SK-N-SH treated with all-trans-retinoic acid at 6 μM for 48 hours (cell line): ENCODE data around the gene CHRM3.

Experiments used
- ATAC-seq: fragments of 200-7000 bp; cut with Tn5 transposase; 3 replicates; pipeline ENCODE4 v1.9.1; 2020; ENCODE audit warnings: mild to moderate bottlenecking, moderate library complexity
- ARNTL ChIP-seq: fragments of 450-650 bp; formaldehyde crosslinking; IDR thresholded peaks from 2 replicates; pipeline ENCODE4 v1.5.0; 2020; ENCODE audit warnings: low read depth, mild to moderate bottlenecking, moderate library complexity, borderline replicate concordance
- BACH2 ChIP-seq: fragments of 250-450 bp; sonication (Bioruptor Pico); IDR thresholded peaks from 2 replicates; pipeline ENCODE4 v1.9.0; 2021; ENCODE audit warnings: mild to moderate bottlenecking, borderline replicate concordance
- CREB5 ChIP-seq: fragments of 250-450 bp; sonication (Bioruptor Pico); IDR thresholded peaks from 2 replicates; pipeline ENCODE4 v1.5.1; 2020; ENCODE audit warnings: low read depth, mild to moderate bottlenecking, moderate library complexity
- CSDC2 ChIP-seq: fragments of 250-450 bp; sonication (Bioruptor Pico); IDR thresholded peaks from 2 replicates; pipeline ENCODE4 v1.5.0; 2020; ENCODE audit warnings: mild to moderate bottlenecking, moderate library complexity
- ESRRG ChIP-seq: fragments of 250-450 bp; sonication (Bioruptor Pico); IDR thresholded peaks from 2 replicates; pipeline ENCODE4 v1.6.1; 2021; ENCODE audit warnings: mild to moderate bottlenecking
- GLIS3 ChIP-seq: fragments of 250-450 bp; sonication (Bioruptor Pico); IDR thresholded peaks from 2 replicates; pipeline ENCODE4 v1.5.0; 2020; ENCODE audit warnings: mild to moderate bottlenecking, moderate library complexity
- ISL1 ChIP-seq: fragments of 250-450 bp; sonication (Bioruptor Pico); IDR thresholded peaks from 2 replicates; pipeline ENCODE4 v2.1.2; 2022; ENCODE audit warnings: mild to moderate bottlenecking, moderate library complexity
- OSR1 ChIP-seq: fragments of 250-450 bp; sonication (Bioruptor Pico); IDR thresholded peaks from 2 replicates; pipeline ENCODE4 v1.8.0; 2022; ENCODE audit warnings: moderate library complexity, mild to moderate bottlenecking, inconsistent platforms
- PATZ1 ChIP-seq: fragments of 250-450 bp; sonication (Bioruptor Pico); IDR thresholded peaks from 2 replicates; pipeline ENCODE4 v1.8.0; 2020; ENCODE audit warnings: mild to moderate bottlenecking, moderate library complexity, borderline replicate concordance
- POU6F1 ChIP-seq: fragments of 250-450 bp; sonication (Bioruptor Pico); IDR thresholded peaks from 2 replicates; pipeline ENCODE4 v1.8.0; 2021; ENCODE audit warnings: low read depth, mild to moderate bottlenecking, moderate library complexity, borderline replicate concordance
- PPARA ChIP-seq: fragments of 250-450 bp; sonication (Bioruptor Pico); IDR thresholded peaks from 2 replicates; pipeline ENCODE4 v1.5.0; 2020; ENCODE audit warnings: mild to moderate bottlenecking, borderline replicate concordance
- RARB ChIP-seq: fragments of 250-450 bp; sonication (Bioruptor Pico); IDR thresholded peaks from 2 replicates; pipeline ENCODE4 v1.8.0; 2021; ENCODE audit warnings: mild to moderate bottlenecking, moderate library complexity
- SNAI2 ChIP-seq: fragments of 250-450 bp; sonication (Bioruptor Pico); IDR thresholded peaks from 2 replicates; pipeline ENCODE4 v1.5.0; 2020; ENCODE audit warnings: mild to moderate bottlenecking, moderate library complexity
- TSHZ2 ChIP-seq: fragments of 250-450 bp; sonication (Bioruptor Pico); IDR thresholded peaks from 2 replicates; pipeline ENCODE4 v1.5.0; 2020; ENCODE audit warnings: mild to moderate bottlenecking, moderate library complexity
- ZFP3 ChIP-seq: fragments of 250-450 bp; sonication (Bioruptor Pico); IDR thresholded peaks from 2 replicates; pipeline ENCODE4 v1.5.0; 2020; ENCODE audit warnings: mild to moderate bottlenecking, moderate library complexity
- ZFP30 ChIP-seq: fragments of 450-650 bp; formaldehyde crosslinking; IDR thresholded peaks from 2 replicates; pipeline ENCODE4 v1.5.0; 2022; ENCODE audit warnings: mild to moderate bottlenecking, moderate library complexity
- ZNF565 ChIP-seq: fragments of 450-650 bp; formaldehyde crosslinking; conservative IDR thresholded peaks from 2 replicates; pipeline ENCODE4 v1.5.0; 2020; ENCODE audit warnings: low read depth, mild to moderate bottlenecking, moderate library complexity
- ZNF70 ChIP-seq: fragments of 450-650 bp; formaldehyde crosslinking; IDR thresholded peaks from 2 replicates; pipeline ENCODE4 v1.5.0; 2020; ENCODE audit warnings: mild to moderate bottlenecking, moderate library complexity
- ZNF8 ChIP-seq: fragments of 450-650 bp; formaldehyde crosslinking; IDR thresholded peaks from 2 replicates; pipeline ENCODE4 v1.5.0; 2020; ENCODE audit warnings: mild to moderate bottlenecking, moderate library complexity

CHRM3 gene

GRCh38 chr1:239413916-239414315, 27.5 kb downstream of the CHRM3 start:
- no peak for TF ChIP-seq ZFP3
- no peak for TF ChIP-seq SNAI2 (CRISPR knock-in tag)
- TF ChIP-seq PATZ1 = no peak
- no peak for TF ChIP-seq ISL1 (CRISPR knock-in tag)
- TF ChIP-seq CREB5 (CRISPR knock-in tag) = no peak
- TF ChIP-seq TSHZ2 (CRISPR knock-in tag) = no peak
- TF ChIP-seq ARNTL (CRISPR knock-in tag) = no peak
- no peak for TF ChIP-seq POU6F1
- no peak for TF ChIP-seq ESRRG (CRISPR knock-in tag)
- TF ChIP-seq ZNF70 (CRISPR knock-in tag) = no peak
- no peak for TF ChIP-seq ZNF8 (CRISPR knock-in tag)
- no peak for TF ChIP-seq OSR1 (CRISPR knock-in tag)
- no peak for ATAC-seq

- ATAC-seq = no peak
- TF ChIP-seq ZFP3 = no peak
- no peak for TF ChIP-seq GLIS3
- no peak for TF ChIP-seq TSHZ2 (CRISPR knock-in tag)
- TF ChIP-seq OSR1 (CRISPR knock-in tag) = no peak
- no peak for TF ChIP-seq RARB
- TF ChIP-seq ZNF8 (CRISPR knock-in tag) = no peak
- TF ChIP-seq ARNTL (CRISPR knock-in tag) = no peak
- no peak for TF ChIP-seq SNAI2 (CRISPR knock-in tag)
These were observed 30.9 kb downstream of the CHRM3 start for GRCh38 chr1:239417221-239417620.

- TF ChIP-seq ZFP30 (CRISPR knock-in tag) (no peak), ZNF8 (CRISPR knock-in tag) (no peak), RARB (no peak), ZFP3 (no peak)
- ATAC-seq = no peak
These were observed 31.7 kb downstream of the CHRM3 start for GRCh38 chr1:239417986-239418640.

- no peak for ATAC-seq
- TF ChIP-seq ZNF70 (CRISPR knock-in tag) (no peak), OSR1 (CRISPR knock-in tag) (no peak), ZFP30 (CRISPR knock-in tag) (no peak), BACH2 (no peak), ARNTL (CRISPR knock-in tag) (no peak), RARB (no peak), CSDC2 (CRISPR knock-in tag) (no peak), PPARA (CRISPR knock-in tag) (no peak), TSHZ2 (CRISPR knock-in tag) (no peak), POU6F1 (no peak), ZNF565 (no peak), ZFP3 (no peak), ESRRG (CRISPR knock-in tag) (no peak), GLIS3 (no peak)
These were observed 32.3 kb downstream of the CHRM3 start for GRCh38 chr1:239418681-239419080.
